Hepatocyte (in vitro differentiated cells): Measurements from ENCODE around the gene SPDYE1.

Source experiments
- EZH2phosphoT487 ChIP-seq: fragments of 200-600 bp; sonication (generic); IDR thresholded peaks from one replicate; pipeline ENCODE4 v1.6.1; 2018; ENCODE audit warnings: antibody characterized with exemption, mild to moderate bottlenecking, low read depth, moderate library complexity; ENCODE audit not compliant: unreplicated experiment, severe bottlenecking
- TF ChIP-seq, protein P1 (sequence below): fragments of 200-600 bp; sonication (generic); IDR thresholded peaks from 2 replicates; pipeline ENCODE4 v1.5.1; 2016; ENCODE audit warnings: antibody characterized with exemption, mild to moderate bottlenecking; ENCODE audit not compliant: poor library complexity

DNA sequence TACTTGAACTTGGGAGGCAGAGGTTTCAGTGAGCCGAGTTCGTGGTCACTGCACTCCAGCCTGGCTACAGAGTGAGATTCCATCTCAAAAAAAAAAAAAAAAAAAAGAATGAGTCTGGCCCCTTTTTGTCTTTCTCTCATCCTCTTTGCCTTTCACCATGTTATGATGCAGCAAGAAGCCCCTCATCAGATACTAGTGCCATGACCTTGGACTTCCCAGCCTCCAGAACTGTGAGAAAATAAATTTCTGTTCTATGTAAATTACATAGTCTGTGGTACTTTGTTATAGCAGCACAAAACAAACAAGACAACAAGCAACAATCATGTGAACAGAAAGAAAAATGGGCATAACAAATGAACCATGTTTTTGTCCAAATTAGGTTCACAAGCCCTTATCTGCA is 44.5 kb downstream of the SPDYE1 start:
- TF ChIP-seq, protein P1, sequence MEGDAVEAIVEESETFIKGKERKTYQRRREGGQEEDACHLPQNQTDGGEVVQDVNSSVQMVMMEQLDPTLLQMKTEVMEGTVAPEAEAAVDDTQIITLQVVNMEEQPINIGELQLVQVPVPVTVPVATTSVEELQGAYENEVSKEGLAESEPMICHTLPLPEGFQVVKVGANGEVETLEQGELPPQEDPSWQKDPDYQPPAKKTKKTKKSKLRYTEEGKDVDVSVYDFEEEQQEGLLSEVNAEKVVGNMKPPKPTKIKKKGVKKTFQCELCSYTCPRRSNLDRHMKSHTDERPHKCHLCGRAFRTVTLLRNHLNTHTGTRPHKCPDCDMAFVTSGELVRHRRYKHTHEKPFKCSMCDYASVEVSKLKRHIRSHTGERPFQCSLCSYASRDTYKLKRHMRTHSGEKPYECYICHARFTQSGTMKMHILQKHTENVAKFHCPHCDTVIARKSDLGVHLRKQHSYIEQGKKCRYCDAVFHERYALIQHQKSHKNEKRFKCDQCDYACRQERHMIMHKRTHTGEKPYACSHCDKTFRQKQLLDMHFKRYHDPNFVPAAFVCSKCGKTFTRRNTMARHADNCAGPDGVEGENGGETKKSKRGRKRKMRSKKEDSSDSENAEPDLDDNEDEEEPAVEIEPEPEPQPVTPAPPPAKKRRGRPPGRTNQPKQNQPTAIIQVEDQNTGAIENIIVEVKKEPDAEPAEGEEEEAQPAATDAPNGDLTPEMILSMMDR: no peak
- no peak for TF ChIP-seq EZH2phosphoT487
